Upper lobe of left lung (tissue), 4 donors: Measurements from ENCODE around the gene SFMBT2.

Experiments used
- CTCF ChIP-seq, 6 experiments: fragments of 450-650 bp in 4 of 6; fragments of 200-600 bp in 2 of 6; sonication (generic) in 2 of 6; IDR thresholded peaks; one replicate each; pipeline ENCODE4 v1.5.1; 2016 to 2019; ENCODE audit warnings: antibody characterized with exemption in 6 of 6
- POLR2A ChIP-seq, 4 donors: fragments of 450-650 bp; IDR thresholded peaks; one replicate each; pipeline ENCODE4 v1.5.1; 2016 to 2017; ENCODE audit warnings: antibody characterized with exemption in 4 of 4, mild to moderate bottlenecking in 2 of 4
- POLR2AphosphoS5 ChIP-seq, 2 donors: sonication (generic); formaldehyde crosslinking; IDR thresholded peaks; one replicate each; pipeline ENCODE4 v1.5.1; 2017; ENCODE audit warnings: antibody characterized with exemption in 2 of 2

- TF ChIP-seq CTCF (IDR thresholded peaks at IDR 0.05) (no peak), POLR2A (IDR thresholded peaks at IDR 0.05) (no peak), POLR2AphosphoS5 (IDR thresholded peaks at IDR 0.05) (no peak)
These were observed 76.7 kb downstream of the SFMBT2 start for GRCh38 chr10:7333961-7334641.
